GM19043 (cell line): ENCODE measurements around the gene SP9.

Experiments
- ATAC-seq: cut with Tn5 transposase; IDR thresholded peaks from one replicate; pipeline ENCODE4 v1.9.1; 2021; ENCODE audit warnings: low read depth; ENCODE audit not compliant: unreplicated experiment

Gene SP9

GRCh38 chr2:174334781-174335251, at the start of gene SP9:
Gene SP9, plus strand, starts transcription at chr2:174334954. Its CDS starts 139 bp downstream, at chr2:174335093.
- no peak for ATAC-seq

DNA sequence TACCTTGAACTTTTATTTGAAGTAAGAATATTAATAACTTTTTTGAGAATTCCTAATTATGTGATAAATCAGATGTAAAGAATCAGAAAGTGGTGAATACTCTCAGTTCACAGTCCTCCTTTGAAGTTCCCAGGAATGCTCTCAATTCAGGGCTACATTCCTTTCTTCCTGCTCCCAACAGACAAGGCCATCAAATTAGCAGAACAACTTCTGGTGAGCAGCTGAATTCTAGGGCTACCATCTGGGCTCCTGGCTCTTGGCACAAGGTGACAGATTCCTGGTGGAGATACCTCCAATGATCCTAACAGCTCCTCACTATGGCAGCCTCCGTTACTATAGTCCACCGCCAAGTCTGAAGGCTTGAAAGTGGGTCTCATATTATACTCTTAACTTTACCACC, 48.6 kb upstream of the SP9 start:
- no peak for ATAC-seq

DNA sequence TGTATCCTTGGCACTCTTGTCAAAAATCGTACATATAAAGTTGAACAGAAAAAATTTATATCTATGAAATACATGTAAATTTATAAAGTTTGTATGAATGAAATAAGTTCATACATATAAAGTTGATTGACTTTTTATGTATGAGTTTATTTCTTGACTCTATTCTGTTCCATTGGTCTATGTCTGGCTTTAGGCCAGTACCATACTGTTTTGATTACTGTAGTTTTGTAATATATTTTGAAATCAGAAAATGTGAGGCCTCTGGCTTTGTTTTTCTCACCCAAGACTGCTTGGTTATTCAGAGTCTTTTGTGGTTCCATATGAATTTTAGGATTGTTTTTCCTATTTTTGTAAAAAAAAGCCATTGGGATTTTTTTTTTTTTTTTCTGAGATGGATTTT, 41.8 kb upstream of the SP9 start:
- ATAC-seq = no peak

- ATAC-seq = no peak
These were observed 34.6 kb upstream of the SP9 start for GRCh38 chr2:174300114-174300513.

- ATAC-seq = no peak
These were observed 22.0 kb upstream of the SP9 start for GRCh38 chr2:174312581-174313234.

DNA sequence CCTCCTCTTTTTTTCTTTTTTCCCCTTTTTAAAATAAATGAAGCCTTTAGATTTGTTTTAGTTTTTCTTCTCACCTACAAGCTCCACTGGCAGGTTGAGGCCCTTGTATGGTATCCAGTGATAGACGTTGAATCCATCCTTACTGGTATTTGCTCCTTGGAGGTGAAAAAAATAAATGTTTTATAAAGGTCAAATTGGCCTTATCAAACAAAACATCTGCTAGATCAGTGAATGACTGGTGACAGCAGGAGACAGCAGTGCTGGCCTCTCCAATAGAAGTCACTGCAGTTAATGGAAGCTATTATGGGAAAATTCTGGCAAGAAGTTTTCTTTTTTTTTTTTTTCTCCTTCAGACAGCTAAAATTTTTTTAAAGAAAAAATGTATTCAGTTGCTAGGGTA, 12.6 kb upstream of the SP9 start:
- ATAC-seq = no peak

DNA sequence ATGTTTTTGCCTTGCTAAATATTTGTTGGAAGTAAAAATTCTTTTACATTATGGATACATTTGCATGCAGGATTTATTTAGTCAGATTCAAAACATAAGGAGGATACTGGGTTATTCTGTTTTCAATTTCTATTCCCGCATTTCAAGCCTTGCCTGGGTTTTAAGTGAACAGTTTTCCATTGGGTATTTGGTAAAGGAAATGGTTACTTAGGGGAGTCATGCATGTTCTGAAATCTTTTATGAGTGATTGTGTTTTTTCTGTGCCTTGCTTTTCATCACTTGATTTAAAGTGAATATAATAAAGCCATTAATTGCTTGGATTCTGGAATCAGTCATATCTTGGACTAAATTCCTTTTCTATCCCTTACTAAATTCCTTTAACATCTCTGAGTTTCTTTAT, 12.0 kb upstream of the SP9 start:
- no peak for ATAC-seq

DNA sequence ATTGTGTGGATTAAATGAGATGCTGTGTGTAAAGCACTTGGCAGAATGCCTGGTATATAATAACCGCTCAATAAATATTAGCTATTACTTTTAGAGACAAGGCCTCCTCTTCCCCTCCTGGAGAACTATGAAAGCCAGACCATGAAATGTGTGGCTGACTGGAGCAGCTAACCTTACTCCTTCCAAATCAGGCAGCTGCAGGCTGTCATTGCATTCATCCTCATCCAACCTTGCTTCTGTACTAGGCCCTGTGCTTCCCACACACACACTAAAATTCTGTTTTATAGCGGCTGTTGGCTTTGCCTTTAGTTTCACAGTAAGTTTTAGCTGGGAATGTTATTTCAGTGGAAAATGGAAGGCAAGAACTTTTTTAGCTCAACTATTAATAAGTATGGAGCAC, 10.2 kb upstream of the SP9 start:
- no peak for ATAC-seq

DNA sequence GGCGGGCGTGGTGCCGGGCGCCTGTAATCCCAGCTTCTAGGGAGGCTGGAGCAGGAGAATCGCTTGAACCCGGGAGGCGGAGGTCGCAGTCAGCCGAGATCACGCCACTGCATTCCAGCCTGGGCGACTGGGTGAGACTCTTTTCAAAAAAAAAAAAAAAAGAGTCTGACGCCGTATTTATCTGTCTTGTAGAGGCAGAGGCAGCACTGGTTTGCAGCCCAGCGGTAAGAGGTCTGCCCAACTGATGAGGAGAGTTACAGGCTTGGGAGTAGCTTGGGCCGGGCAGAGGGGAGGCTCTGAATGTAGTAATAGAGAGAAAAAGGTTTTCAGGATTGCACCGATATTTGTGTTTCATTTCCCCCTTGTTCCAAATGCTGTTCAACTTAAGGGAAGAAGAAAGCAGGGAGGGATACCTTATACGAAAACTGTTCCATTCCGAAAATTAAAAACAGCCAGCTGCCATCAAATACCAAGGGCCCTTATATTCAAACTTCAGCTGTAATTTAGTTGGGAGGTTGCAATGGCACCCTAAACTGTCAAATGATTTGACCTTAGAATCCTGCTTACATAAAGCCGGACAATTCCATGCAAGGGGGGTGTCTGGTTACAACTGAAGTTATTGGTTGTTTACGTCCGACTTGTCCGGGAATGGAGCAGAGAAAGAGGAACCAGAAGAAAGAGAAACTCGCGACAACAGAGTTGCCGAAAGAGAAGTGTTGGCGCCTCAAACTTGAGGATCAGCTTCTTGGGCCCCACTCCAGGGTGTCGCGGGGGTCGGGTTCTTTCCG, 9.2 kb upstream of the SP9 start:
- ATAC-seq = no peak

DNA sequence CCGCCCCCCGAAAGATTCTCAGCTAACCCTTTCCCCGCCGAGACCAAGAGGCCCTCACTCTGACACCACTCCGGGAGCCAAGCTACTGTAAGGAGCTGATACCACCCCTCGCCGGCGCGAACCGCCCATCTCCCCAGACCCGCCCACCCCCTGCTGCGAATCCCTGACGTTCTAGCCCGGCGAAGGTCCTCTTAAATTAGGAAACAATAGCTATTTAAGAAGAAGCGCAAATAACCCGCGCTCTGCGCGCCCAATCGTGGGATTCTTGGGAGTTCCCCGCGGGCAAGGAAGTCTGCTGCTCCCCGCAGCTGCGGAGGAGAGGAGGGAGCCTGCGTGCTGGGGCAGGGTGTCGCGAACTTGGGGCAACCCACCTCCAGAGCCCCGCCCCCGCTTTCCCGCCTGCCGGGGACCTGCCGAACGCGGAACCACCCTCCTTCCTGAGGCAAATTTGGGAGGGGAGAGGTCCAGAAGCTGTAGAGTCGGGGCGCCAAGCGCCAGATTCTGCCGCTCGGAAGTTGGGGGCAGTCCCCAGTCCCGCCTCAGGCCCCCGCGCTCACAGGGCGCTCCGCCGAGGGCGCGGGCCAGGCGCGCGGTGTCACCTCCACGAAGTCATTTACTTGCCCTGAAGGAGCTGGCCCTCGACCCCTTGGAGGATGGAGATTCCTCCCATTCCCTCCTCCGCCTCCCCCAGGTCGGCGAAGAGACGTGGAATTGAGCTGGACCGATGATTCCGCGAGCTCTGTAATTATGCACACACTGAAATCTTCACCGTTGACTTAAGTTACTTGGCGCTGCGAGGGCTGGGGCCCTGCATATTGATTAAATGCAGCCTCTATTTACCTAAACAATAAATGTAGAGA, 8.4 kb upstream of the SP9 start:
- ATAC-seq = no peak

GRCh38 chr2:174327021-174327840, 7.5 kb upstream of the SP9 start:
- ATAC-seq = no peak

GRCh38 chr2:174327841-174328113, 7.0 kb upstream of the SP9 start:
- no peak for ATAC-seq

DNA sequence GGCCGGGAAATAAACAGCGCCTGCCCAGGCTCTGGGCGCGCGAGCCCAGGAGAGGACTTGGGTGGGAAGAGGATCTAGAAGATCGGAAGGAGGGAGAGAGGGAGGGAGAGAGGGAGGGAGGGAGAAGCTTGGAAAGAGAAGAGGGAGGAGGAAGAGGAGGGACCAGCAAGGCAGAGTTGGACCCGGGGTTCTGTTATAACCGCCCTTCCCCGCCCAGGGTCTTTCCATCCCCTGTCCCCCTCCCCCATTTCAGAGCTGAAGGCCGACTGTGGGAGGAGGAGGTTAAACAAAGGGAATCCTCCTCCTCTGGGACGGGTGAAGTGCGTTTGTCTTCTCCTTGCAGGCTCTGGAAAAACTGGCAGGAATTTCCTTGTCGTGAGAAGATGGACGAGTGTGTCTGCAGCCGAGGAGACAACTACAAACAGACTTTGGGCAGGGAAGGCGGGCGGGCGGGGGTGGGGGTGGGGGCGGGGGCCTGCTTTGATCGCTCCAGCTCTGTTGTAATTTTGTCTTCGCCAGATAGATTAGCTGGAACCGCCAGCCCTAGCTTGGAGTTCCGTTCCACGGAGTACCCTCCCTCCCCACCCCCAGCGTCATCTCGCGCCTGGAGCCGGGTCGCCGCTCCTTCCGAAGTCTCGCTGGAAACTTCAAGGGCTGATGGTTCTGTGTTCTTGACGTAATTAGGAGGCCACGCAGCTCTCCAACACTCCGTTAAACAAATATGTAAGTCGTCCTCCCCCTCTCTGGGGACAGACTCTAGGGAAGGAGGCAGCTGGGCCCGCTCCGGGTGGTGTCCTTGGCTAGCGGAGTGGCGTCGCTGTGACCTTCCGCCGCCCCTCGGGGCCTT, 6.4 kb upstream of the SP9 start:
- ATAC-seq = no peak

- no peak for ATAC-seq
These were observed 5.6 kb upstream of the SP9 start for GRCh38 chr2:174328961-174329715.

DNA sequence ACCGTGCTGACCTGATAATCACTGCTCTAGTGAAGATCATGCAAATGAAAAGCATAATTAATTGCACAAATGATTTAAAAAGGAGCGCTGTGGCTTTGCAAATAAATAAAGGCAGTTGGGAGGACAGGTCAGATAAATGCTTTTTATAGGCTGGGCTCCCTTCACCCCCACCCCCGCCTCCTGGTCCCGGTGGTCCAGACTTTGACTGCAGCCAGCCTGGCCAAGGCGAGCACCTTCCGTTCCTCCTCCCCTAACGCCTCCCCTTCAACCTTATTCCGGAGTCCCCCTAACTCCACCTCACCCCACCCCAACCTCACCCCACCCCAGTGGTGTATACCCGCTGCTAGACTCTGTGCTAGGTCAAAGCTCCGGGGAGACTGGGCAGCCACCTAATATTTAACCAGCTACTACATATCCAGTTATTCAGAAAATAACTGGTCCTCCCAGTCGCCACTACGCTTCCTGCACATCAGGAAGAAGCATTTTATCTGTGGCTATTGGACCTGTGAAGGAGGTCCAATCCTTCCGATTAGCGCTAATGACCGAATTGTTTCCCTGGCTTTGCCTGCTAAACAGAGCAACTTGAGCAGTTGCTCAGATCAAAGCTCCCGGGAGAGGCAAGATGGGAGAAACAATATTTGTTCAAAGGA, 3.7 kb upstream of the SP9 start:
- no peak for ATAC-seq

- ATAC-seq = no peak
These were observed 3.0 kb upstream of the SP9 start for GRCh38 chr2:174331595-174332216.

- ATAC-seq = no peak
These were observed 2.4 kb upstream of the SP9 start for GRCh38 chr2:174332217-174332963.
